ENCODE results near the gene ARID3B.
"Not testable (repeated sequence)": the region's sequence is repeated elsewhere in the genome, so short reads cannot be mapped to it uniquely, and the experiment has no call there.

ARID3B gene

DNA sequence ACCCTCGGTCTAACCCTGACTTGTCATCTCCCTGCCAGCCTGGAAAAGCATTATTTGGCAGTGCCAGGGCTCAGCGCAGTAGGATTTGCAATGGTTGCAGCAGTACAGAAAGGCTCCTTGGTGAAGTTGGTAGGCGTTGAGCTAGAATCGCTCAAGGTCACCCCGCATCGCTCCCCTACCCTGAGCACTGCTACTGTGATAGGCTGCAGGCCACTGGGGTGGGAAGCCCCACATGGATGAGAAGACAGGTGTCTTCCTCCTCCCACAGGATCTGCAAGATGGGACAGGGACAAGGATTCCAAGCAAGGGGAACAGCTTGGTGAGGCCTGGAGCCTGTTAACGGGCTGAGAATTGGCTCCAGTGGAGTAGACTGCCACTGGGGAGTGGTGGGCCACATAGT lies 85.3 kb downstream of the ARID3B start:
- DNase-seq = no peak

DNA sequence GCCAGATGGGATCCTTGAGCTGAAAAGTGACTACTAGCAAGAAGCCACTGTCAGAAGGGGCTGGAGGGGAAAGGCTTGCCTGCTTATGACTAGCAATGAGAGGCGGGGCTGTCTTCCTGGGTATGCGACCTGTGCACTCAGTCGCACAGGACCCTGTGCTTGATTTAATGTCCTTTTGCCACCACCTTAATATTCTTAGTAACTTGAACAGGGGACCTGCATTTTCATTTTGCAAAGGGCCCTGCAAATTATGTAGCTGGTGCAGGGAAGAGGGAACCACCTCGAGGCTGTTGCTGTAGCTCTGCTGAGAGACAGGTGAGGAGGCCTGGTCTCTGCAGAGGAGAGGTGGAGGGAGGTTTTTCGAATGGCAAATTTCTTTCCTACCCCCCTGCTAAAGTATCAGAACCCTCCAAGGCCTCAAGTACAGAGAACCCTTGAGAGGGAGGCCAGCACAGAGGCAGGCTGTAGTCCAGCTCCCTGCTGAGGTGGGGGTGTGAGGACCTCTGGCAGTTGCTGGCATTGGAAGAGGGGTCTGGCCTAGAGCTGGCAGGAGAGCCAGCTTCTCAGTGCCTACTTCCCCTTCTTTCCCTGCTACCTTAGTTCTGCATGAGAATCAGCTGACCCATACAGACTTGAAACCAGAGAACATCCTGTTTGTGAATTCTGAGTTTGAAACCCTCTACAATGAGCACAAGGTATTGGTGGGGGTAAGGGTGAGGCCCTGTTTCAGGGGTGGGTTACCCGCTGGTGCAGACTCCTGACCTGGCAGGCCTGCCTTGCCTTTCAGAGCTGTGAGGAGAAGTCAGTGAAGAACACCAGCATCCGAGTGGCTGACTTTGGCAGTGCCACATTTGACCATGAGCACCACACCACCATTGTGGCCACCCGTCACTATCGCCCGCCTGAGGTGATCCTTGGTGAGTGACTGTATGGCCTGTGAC lies 86.0 kb downstream of the ARID3B start:
- no peak for DNase-seq

DNA sequence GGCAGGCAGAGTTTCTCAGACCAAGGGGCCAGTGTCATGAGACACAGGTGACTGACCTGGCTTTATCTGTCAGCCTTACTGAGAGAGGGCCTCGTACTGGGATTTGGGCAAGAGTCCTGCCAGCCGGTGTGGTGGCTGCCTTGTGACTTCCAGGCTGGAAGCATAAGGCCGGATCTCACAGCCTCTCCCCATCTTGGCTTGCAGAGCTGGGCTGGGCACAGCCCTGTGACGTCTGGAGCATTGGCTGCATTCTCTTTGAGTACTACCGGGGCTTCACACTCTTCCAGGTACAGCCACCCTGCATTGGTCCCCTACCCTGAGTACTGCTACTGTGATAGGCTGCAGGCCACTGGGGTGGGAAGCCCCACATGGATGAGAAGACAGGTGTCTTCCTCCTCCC lies 86.7 kb downstream of the ARID3B start:
- DNase-seq = no peak

DNA sequence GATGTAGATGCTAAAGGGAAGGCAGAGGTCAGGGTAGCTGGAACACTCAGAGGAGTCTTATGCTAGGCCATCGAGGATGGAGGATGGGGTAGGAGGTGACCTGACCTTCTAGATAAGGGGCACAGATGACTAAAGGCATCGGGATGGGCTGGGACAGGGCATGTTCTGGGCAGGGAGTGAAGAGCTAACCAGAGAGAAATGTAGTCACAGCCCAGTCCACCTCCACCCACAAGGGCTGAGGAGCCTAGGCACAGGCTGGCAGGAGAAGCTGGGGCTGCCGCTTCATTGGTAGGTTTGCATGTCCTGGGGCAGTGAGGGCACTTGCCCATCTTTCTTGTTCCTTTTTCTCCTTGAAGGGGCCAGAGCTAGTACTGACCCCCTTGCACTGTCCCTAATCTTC lies 87.2 kb downstream of the ARID3B start:
- no peak for DNase-seq

DNA sequence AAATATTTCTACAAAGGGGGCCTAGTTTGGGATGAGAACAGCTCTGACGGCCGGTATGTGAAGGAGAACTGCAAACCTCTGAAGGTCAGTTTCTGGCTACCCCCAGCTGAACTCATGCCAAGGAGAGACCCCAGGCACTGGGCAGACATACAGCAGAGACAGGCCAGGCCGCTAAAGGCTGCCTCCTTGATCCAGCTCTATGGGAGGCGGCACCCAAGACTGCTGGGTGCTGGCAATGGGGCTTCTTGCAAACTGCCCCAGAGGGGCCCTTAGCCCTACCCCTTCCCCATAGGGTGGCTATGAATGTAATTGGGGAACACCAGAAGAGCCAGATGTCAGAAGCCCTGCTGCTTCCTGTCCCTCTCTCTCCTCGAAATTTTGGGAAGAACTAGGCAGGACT lies 87.9 kb downstream of the ARID3B start:
- DNase-seq = peak; percentile 61

DNA sequence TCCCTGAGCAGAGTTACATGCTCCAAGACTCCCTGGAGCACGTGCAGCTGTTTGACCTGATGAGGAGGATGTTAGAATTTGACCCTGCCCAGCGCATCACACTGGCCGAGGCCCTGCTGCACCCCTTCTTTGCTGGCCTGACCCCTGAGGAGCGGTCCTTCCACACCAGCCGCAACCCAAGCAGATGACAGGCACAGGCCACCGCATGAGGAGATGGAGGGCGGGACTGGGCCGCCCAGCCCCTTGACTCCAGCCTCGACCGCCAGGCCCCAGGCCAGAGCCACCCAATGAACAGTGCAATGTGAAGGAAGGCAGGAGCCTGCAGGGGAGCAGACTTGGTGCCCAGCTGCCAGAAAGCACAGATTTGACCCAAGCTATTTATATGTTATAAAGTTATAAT lies 88.7 kb downstream of the ARID3B start:
- not testable (repeated sequence) for DNase-seq

DNA sequence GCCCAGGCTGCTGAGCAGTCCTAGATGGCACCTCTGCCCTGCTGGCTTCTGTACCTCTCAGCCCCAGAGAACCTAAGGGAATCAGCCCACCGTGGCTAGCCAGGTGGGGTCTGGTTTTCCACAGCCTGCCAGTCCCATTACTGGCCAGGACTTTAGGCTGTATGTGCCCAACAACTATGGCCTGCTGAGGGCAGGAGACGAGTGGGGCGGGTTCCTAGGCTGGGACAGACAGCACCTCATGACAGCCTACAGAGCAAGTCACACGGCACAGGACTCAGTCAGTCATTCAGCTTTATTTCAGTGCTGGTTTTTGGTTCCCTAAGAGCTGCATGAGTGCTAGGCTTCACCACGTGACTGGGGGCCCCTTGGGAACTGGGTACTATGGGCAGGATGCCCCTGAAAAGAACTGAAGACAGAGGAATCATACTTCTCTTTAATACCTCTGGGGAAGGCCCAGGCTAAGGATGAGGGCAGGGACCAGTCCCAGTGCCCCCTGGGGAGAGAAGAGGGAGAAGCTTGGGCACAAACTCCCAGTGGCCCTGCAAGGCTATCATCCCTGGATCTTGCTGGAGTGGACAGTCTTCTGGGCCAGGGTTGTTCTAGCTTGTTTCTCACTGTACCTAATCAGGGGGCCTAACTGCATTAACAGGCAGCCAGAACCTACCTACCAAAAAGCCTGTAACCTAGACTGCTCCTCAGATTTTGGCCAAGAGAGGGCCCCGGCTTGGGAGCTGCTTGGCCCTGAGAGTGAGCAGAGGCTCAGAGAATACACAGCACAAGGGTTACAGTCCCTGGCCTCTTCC lies 89.5 kb downstream of the ARID3B start:
- peak; percentile 59 for DNase-seq

DNA sequence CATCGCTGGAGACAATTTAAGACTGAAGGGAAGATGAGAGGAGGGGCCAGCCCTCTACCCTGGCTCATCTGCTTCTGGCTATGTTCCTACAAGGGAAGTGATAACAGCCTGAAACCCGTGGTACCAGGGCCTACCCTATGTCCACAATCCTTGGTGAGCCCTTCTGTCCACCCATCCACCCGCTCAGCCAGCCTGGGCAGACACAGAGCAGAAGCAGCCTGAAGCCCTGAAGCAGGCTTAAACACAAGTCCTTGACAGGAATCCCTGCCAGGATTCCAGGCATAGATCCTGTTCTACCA lies 90.0 kb downstream of the ARID3B start:
- peak; percentile 60 for DNase-seq

DNA sequence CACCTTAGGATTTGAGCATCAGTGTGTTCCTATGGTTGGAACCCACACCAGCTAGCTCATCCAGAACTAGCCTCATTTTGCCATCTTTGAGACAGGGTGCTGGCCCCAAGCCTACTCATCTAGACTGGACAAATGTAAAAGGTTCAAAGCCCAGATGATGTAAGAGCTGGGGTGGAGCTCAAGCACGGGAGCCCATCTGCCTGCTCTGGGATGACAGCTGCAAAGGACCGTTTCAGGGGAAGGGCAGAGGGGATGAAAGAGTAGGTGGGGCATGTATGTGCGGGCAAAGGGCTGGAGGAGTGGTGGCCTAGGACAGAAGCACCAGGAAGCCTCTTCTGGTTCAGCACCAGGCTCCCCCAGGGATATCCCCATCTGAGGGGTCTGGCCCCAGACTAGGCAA lies 90.4 kb downstream of the ARID3B start:
- no peak for DNase-seq

DNA sequence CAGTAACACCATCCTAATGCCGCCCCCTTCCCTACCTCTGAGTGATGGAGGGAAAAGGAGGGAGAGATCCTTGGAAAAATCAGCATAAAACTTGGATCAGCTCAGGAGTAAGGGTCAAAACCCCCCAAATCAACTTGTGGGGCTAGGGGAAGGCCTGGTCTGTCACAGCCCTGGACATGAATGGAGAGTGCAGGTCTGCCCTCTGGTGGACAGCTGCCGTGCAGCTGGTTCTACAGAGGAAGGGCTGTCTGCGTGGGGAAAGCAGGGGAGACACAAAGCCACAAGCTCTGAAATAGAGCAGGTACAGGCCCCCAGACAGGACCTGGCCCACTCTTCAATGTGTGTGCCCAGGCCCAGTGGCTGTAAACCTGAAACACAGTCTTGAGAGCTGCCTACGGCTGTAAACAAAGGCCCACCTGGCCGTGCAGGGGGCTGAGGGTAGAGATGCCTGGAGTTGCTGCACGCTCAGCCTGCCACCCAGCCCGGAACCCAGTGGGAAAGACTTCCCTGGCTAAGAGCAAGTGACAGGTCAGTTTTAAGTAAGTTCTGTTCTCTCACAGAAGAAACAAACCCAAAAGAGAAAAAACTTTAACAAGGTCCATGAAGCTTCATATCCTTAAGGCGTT lies 91.0 kb downstream of the ARID3B start:
- DNase-seq = peak; percentile 84

DNA sequence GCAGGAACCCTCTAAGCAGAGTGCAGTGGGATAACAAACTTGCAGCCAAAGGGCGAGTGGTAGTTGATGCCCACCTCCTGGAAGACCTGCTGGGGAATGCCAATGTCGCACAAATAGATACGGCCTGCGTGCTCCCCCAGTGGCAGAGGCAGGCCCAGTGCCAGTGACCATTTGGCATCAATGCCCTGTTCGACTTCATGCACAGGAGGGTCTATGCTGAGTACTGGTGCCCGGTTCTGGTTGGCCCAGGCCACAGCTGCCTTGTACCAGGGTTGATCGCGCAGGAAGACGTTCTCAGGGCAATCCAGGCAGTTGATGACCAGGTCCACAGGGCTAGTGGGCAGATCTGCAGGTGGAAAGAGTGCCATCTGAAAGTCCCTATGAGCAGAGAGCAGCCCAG lies 91.6 kb downstream of the ARID3B start:
- peak; percentile 61 for DNase-seq

DNA sequence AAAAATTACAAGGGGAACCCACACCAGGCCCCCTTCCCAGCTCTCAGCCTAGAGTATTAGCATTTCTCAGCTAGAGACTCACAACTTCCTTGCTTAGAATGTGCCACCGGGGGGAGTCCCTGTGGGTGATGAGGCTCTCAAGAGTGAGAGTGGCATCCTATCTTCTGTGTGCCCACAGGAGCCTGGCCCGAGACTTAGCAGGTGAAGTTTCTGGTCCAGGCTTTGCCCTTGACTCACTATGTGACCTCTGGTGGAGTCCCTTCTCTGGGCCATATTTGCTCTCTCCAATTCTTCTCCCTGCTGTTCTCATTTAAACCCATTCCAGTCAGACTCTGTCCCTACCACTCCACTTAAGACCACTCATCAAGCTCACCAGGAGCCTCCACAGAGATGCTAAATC lies 92.8 kb downstream of the ARID3B start:
- no peak for DNase-seq

DNA sequence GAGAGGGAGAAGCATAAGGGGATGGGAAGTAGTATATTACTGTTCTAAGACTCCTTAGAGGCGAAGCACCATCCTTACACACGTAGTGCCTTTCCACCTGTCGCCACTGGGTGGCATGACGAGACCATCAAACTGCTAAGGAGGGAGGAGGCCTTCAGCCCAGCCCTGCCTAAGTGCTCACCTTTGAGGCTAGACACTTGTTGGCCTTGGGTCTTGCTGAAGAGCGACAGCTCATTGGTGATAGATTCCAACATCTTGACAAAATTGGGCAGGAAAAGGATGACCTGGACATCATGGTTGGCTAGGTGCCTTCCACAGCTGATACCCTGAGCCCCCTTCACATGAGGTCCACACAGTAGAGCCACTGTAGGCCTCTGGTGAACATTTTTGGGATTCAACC lies 94.2 kb downstream of the ARID3B start:
- DNase-seq = peak; percentile 90

DNA sequence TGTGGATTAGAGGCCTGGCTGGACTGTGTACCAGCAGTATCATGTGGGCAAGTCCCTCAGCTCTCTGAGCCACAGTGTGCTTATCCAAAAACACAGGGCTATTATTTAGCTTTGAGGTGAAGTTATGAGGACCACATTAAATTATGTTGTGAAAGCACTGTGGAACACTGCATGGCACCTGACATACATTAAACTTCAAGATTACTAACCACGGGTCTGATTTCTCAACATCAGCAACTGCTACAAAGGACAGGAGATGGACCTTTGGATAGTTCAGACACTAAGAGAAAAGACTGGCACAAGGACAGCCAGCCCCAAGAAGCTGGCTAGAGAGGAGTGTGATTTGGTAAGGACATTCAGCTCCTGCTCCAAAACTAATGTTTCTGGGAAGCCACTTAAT lies 96.0 kb downstream of the ARID3B start:
- DNase-seq = no peak

DNA sequence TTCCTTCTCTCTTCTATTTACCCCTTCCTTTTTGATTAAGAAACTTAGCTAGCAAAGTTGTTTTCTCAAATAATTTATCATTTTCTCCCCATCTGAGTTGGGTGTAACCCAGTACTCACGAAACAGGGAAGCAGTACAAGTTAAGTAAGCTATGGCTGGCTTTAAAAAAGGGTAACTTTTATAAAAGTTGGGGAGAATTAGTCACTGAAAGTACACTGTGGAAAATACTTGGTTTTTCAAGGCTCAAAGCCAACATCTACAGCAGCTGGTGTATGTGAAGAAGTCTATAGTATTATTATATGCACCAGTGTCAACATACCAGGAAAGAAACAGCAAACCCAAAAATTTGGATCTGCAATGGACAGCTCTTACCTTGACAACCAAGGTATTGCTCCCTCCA lies 100.1 kb downstream of the ARID3B start:
- DNase-seq = no peak

DNA sequence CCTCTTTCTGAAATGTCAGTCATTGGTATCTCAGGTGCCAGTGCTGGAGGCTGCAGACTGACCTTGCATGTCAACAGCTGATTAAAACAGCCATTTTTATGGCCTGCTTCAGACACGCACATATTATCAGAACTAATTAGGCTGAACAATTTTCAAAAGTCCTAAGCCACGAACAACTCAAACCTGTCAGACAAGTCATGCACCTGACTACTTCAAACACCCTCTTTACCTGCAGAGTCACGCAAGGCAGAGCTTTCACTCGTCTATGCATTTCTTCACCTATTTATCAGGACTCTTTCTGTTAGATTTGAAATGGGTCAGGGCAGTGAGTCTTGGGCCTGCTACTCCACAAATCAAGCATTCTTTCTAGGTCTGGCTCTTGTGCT lies 101.3 kb downstream of the ARID3B start:
- DNase-seq = no peak

DNA sequence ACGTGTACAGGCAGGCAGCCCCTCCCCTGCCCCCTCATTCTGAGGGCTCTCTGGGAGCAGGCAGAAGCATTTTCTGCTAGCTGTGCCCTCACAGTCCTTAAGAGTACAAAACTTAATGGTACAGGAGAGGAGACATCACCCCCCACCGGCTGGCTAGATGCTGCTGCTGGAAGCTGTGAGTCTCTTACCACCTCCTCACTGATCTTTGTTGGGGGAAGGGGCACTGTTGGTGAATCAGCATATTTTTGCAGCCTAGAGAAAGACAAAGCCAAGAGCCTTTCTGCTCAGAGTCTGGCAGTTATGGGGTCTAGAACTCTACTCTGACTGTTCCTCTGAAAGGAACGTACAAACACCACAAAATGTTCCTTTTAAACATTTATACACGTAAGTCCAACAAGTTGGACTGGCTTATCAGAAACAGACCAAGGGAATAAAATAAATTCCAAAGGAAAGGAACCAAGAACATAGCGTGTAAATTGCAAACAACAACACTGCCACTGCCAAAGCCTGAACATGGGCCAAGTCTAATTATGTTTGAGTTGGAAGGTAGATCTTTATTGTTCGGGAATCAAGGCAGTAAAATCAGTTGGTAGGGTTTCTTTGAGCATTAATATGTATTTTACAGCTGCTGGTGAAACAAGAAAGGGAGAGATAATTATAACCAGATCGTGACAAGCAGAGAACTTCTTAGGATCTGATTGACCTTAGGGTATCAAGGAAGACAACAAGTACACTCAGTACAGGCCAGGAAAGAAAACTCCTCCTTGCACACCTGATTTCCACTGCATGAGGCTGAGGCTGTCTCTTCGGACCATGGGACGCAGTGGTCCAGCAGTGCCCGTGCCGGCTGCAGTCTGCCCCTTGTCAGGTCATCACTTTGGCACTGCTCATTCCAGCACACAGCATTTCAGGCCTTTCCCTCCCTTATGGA lies 102.0 kb downstream of the ARID3B start:
- DNase-seq = no peak

DNA sequence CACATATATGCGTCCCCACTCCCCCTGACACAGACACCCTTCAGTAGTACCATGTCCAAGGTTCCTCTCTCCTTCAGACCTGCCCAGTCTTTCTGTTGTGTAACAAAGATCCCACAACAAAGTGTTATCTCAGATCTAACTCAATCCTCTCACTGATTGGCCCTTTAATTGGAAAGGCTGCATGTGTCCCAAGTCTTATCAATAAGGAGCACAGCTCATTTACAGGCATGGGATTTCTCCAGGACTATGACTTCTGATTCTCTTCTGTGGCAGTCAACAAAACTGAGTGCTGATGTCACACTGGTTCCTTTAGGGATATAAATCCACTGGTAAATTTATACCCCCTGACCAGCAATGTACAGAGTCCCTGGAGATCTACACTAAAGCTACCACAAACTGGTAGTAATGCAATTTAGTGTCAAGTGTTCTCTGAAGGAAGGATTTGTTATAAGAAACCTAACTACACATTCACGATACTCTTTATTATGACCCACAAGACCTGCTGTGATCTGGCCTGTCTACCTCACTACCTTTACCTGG lies 102.7 kb downstream of the ARID3B start:
- DNase-seq = no peak

DNA sequence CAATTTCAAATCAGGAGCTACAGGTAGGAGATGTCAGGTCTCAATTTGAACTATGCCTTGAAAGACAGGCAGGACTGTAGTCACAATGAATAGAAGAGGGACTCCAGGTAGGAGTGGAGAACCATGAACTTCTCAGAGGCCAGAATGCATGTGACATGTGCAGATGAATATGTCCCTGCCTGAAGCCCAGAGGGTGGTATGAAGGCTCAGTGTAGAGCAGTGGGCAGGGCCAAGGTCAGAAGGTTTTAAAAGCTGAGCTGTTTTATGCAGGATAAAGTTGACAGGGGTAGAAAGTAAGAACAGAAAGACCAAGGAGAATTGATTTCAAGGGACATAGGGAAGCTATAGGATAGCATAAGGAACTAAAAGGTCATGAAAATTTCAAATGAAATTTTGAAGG lies 105.5 kb downstream of the ARID3B start:
- no peak for DNase-seq
